SJCRH30 (cell line): ENCODE results near the gene MAB21L3. TPM values are rescaled to one million over a fixed set of nuclear protein-coding genes. Genes with fewer than 3 reads are reported as not detected.
"Not testable (repeated sequence)": the region's sequence is repeated elsewhere in the genome, so short reads cannot be mapped to it uniquely, and the experiment has no call there.

Experiments used
- DNase-seq, 2 experiments: peaks; one replicate each; pipeline ENCODE4 v3.0.0-alpha.2; 2015 to 2020
- H3K27ac ChIP-seq: fragments of 250-450 bp; sonication (Bioruptor Pico); 2 replicates; pipeline ENCODE4 v1.5.1; 2020; ENCODE audit warnings: mild to moderate bottlenecking, moderate library complexity
- H3K27me3 ChIP-seq: fragments of 250-450 bp; sonication (Bioruptor Pico); 2 replicates; pipeline ENCODE4 v1.5.1; 2020; ENCODE audit warnings: mild to moderate bottlenecking, moderate library complexity
- H3K36me3 ChIP-seq: fragments of 250-450 bp; sonication (Bioruptor Pico); 2 replicates; pipeline ENCODE4 v1.5.1; 2020; ENCODE audit warnings: mild to moderate bottlenecking, moderate library complexity
- H3K4me1 ChIP-seq: fragments of 250-450 bp; sonication (Bioruptor Pico); 2 replicates; pipeline ENCODE4 v1.5.1; 2020; ENCODE audit warnings: mild to moderate bottlenecking, moderate library complexity
- H3K4me3 ChIP-seq: fragments of 250-450 bp; sonication (Bioruptor Pico); 2 replicates; pipeline ENCODE4 v1.5.1; 2020; ENCODE audit warnings: mild to moderate bottlenecking, moderate library complexity
- H3K9me3 ChIP-seq: fragments of 250-450 bp; sonication (Bioruptor Pico); replicated peaks from 2 replicates; pipeline ENCODE4 v1.5.1; 2020; ENCODE audit warnings: mild to moderate bottlenecking, moderate library complexity
- total RNA-seq: library from RNA; depleted of rRNA; stranded (reverse); fragments of >200 nt; shearing (Covaris generic); gene quantifications from 2 replicates; pipeline ENCODE4 v1.2.3, GENCODE V29; 2014

MAB21L3 gene
- total RNA-seq, 1 experiment from 2014 or later = 0.95 TPM

DNA sequence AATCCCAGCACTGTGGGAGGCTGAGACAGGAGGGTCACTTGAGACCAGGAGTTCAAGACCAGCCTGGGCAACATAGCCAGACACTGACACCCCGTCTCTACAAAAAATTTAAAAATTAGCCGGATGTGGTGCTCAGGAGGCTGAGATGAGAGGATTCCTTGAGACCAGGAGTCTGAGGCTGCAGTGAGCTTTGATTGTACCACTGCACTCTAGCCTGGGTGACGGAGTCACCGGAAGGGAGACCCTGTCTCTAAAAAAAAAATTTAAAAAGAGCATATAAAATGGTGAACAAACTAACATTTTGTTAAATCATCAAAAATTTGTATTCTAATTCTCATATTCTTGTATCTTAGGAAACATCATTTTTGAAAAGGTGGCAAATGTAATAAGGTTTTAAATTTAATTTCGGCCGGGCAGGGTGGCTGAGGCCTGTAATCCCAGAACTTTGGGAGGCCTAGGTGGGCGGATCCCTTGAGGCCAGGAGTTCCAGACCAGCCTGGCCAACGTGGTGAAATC lies 27.1 kb downstream of the MAB21L3 start:
- no peak overlapping the region for H3K27ac ChIP-seq
- no peak for DNase-seq

DNA sequence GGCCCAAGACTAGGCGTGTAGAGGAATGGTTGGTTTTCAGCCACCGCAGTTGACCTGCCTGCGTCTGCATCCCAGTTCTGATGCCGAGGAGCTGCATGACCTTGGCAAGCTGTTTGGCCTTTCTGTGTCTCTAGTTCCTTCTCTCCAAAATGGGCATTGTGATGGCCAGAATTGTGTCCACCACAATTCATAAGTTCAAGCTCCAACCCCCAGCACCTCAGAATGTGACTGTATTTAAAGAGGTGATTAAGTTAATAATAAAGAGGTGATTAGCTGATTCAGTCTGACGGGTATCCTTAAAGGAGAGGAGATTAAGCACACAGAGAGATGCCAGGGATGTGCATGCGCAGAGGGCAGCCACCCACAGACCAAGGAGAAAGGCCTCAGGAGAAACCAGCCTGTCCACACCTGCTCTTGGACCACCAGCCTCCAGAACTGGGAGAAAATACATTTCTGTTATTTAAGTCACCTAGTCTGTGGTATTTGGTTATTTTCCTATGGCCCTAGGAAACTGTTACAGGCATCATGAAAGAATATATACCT lies 28.5 kb downstream of the MAB21L3 start:
- Histone ChIP-seq H3K4me1 (no peaks in the 10 kb centered on the region), H3K27me3 (no peaks in the 10 kb centered on the region), H3K27ac (no peak overlapping the region), H3K36me3 (no peaks in the 10 kb centered on the region), H3K9me3 (peaks cover 7% of the 10 kb centered on the region; the same call in 1 of the 2 replicates), H3K4me3 (no peak overlapping the region)
- DNase-seq = no peak

More for the DNA sequence above, 27.1 kb downstream of the MAB21L3 start:
- Histone ChIP-seq H3K4me3 (no peak overlapping the region), H3K27me3 (no peaks in the 10 kb centered on the region), H3K9me3 (no peaks in the 10 kb centered on the region), H3K4me1 (no peaks in the 10 kb centered on the region), H3K36me3 (no peaks in the 10 kb centered on the region)

DNA sequence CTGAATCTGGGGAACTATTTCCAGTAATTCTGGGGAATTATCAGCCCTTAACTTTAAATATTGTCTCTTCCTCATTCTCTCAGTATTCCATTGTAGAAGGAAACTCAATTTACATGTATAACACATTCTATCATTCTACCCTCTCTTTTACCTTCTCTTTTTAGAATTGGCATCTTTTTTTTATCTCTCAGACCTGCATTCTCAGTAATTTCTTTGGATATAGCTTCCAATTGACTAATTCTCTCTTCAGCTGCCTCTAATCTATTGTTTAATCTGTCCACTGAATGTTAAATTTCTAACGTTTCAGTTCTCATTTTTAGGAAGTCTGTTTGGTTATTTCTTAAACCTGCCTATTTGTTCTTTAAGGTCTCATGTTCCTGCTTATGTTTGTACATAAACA lies 33.0 kb downstream of the MAB21L3 start:
- H3K36me3 ChIP-seq = no peaks in the 10 kb centered on the region
- H3K4me1 ChIP-seq = no peaks in the 10 kb centered on the region
- no peak overlapping the region for H3K27ac ChIP-seq
- no peak for DNase-seq
- peaks cover 9% of the 10 kb centered on the region; the same call in 1 of the 2 replicates for H3K9me3 ChIP-seq
- no peaks in the 10 kb centered on the region for H3K27me3 ChIP-seq
- no peak overlapping the region for H3K4me3 ChIP-seq

DNA sequence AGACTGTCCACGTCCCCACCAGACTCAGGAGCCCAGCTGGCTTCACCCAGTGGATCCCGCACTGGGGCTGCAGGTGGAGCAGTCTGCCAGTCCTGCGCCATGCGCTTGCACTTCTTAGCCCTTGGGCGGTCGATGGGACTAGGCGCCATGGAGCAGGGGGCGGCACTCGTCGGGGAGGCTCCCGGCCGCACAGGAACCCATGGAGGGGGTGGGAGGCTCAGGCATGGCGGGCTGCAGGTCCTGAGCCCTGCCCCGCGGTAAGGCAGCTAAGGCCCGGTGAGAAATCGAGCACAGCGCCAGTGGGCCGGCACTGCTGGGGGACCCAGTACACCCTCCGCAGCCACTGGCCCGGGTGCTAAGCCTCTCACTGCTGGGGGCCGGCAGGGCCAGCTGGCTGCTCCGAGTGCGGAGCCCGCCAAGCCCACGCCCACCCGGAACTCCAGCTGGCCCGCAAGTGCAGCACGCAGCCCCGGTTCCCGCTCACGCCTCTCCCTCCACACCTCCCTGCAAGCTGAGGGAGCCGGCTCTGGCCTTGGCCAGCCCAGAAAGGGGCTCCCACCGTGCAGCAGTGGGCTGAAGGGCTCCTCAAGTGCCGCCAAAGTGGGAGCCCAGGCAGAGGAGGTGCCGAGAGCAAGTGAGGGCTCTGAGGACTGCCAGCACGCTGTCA lies 35.4 kb downstream of the MAB21L3 start:
- not testable (repeated sequence) for H3K9me3 ChIP-seq, H3K4me3 ChIP-seq, H3K36me3 ChIP-seq, H3K4me1 ChIP-seq, H3K27ac ChIP-seq, H3K27me3 ChIP-seq, DNase-seq

GRCh38 chr1:116147114-116147510 lies 35.9 kb downstream of the MAB21L3 start:
- Histone ChIP-seq H3K9me3 (peaks cover 9% of the 10 kb centered on the region; the same call in 1 of the 2 replicates), H3K4me1 (peaks cover 3% of the 10 kb centered on the region; the same call in 1 of the 2 replicates), H3K4me3 (no peak overlapping the region), H3K27me3 (no peaks in the 10 kb centered on the region), H3K27ac (no peak overlapping the region), H3K36me3 (no peaks in the 10 kb centered on the region)
- no peak for DNase-seq

DNA sequence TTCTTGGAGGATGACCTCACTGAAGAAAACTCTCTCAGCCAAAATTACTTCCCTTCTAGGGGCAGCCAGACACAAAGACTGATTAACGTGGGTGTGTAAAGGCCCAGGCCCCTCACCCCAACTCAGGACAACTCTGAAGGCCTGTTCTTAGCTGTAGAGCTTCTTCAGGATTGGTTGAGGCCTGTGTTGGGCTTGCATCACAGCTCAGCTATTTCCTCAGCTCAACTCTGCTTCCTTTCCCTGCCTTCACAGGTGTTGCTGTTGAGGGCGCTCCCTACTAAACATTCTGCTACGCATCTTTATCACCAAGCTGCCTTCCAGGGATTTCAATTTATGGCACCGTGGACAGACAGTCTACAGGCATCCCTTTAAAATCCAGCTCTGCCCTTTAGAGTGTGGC lies 36.8 kb downstream of the MAB21L3 start:
- Histone ChIP-seq H3K36me3 (no peaks in the 10 kb centered on the region), H3K4me1 (peaks cover 3% of the 10 kb centered on the region; the same call in 1 of the 2 replicates), H3K9me3 (peaks cover 9% of the 10 kb centered on the region; the same call in 1 of the 2 replicates), H3K27ac (no peak overlapping the region), H3K4me3 (no peak overlapping the region), H3K27me3 (no peaks in the 10 kb centered on the region; the same call in 1 of the 2 replicates)
- no peak for DNase-seq

DNA sequence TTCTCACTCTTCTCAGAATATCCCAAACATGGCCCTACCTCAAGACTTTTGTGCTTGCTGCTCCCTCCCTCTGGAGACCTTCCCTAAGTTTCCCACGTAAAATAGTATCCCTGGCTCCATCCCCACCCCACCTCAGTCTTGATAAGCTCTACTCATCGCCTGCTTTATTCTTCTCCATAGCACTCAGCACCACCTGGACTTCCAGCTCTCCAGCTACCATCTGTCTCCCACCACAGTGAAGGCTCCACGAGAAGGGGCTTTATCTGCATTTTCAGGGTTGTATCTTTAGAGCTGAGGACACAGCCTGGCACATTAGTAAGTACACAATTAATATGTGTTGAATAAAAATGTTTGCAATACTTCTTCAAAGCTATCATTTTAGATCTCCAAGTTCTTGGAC lies 37.8 kb downstream of the MAB21L3 start:
- Histone ChIP-seq H3K4me1 (peaks cover 3% of the 10 kb centered on the region; the same call in 1 of the 2 replicates), H3K27ac (no peak overlapping the region), H3K9me3 (peaks cover 9% of the 10 kb centered on the region; the same call in 1 of the 2 replicates), H3K36me3 (no peaks in the 10 kb centered on the region), H3K27me3 (no peaks in the 10 kb centered on the region; the same call in 1 of the 2 replicates), H3K4me3 (no peak overlapping the region)
- no peak for DNase-seq

- no peak overlapping the region for H3K27ac ChIP-seq
- no peaks in the 10 kb centered on the region for H3K36me3 ChIP-seq
- peaks cover 3% of the 10 kb centered on the region; the same call in 1 of the 2 replicates for H3K4me1 ChIP-seq
- DNase-seq = no peak
- H3K9me3 ChIP-seq = no peaks in the 10 kb centered on the region
- no peak overlapping the region for H3K4me3 ChIP-seq
- H3K27me3 ChIP-seq = no peaks in the 10 kb centered on the region; the same call in 1 of the 2 replicates
Measured at GRCh38 chr1:116150368-116150767, 39.2 kb downstream of the MAB21L3 start.

- no peaks in the 10 kb centered on the region for H3K36me3 ChIP-seq
- no peaks in the 10 kb centered on the region; the same call in 1 of the 2 replicates for H3K27me3 ChIP-seq
- no peak overlapping the region for H3K27ac ChIP-seq
- peak; percentile 71 to 81 for DNase-seq
- H3K4me1 ChIP-seq = peaks cover 3% of the 10 kb centered on the region; the same call in 1 of the 2 replicates
- no peaks in the 10 kb centered on the region for H3K9me3 ChIP-seq
- H3K4me3 ChIP-seq = peak overlapping the region; percentile 54
Measured at GRCh38 chr1:116151739-116152576, 40.8 kb downstream of the MAB21L3 start.

DNA sequence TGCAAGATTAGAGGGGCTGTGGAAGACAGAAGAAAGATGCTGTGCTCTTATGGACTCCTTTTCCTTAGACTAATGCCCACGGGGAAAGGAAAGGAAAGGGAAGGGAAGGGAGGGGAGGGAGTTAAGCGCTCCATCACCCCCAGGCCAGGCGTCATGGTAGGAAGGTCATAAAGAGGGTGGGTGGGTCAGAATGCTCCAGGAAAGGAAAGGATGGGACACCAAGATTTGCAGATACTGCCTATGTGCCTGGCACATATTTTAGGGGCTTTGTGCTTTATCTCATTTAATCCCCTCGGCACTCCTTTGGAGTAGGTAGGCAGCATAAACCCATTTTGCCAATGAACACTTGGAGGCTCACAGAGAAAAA lies 41.4 kb downstream of the MAB21L3 start:
- no peak overlapping the region for H3K27ac ChIP-seq
- H3K27me3 ChIP-seq = no peaks in the 10 kb centered on the region; the same call in 1 of the 2 replicates
- no peak for DNase-seq
- H3K4me3 ChIP-seq = peak overlapping the region; percentile 54
- H3K9me3 ChIP-seq = no peaks in the 10 kb centered on the region
- peaks cover 3% of the 10 kb centered on the region; the same call in 1 of the 2 replicates for H3K4me1 ChIP-seq
- no peaks in the 10 kb centered on the region for H3K36me3 ChIP-seq

GRCh38 chr1:116152950-116153691 lies 41.9 kb downstream of the MAB21L3 start:
- Histone ChIP-seq H3K4me1 (peaks cover 3% of the 10 kb centered on the region; the same call in 1 of the 2 replicates), H3K9me3 (no peaks in the 10 kb centered on the region), H3K27me3 (no peaks in the 10 kb centered on the region; the same call in 1 of the 2 replicates), H3K36me3 (no peaks in the 10 kb centered on the region), H3K27ac (no peak overlapping the region), H3K4me3 (no peak overlapping the region)
- DNase-seq = no peak

DNA sequence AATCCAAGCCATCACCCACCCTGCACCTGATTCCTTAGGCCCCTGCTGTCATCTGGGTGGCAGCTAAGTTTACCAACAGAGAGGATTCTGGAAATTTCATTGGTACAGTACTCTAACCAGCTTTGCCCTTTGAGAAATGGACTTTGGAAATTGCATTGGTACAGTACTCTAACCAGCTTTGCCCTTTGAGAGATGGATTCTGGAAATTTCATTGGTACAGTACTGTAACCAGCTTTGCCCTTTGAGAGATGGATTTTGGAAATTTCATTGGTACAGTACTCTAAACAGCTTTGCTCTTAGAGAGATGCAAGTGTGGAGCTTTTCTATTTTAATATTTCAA lies 42.5 kb downstream of the MAB21L3 start:
- DNase-seq = no peak

GRCh38 chr1:116154536-116154935 lies 43.3 kb downstream of the MAB21L3 start:
- no peak overlapping the region for H3K4me3 ChIP-seq
- no peak for DNase-seq
- peaks cover 3% of the 10 kb centered on the region; the same call in 1 of the 2 replicates for H3K4me1 ChIP-seq
- no peaks in the 10 kb centered on the region for H3K36me3 ChIP-seq
- no peaks in the 10 kb centered on the region for H3K9me3 ChIP-seq
- no peaks in the 10 kb centered on the region; the same call in 1 of the 2 replicates for H3K27me3 ChIP-seq
- no peak overlapping the region for H3K27ac ChIP-seq

More for the DNA sequence above, 42.5 kb downstream of the MAB21L3 start:
- H3K4me3 ChIP-seq = no peak overlapping the region
- no peak overlapping the region for H3K27ac ChIP-seq
- no peaks in the 10 kb centered on the region for H3K9me3 ChIP-seq
- H3K36me3 ChIP-seq = no peaks in the 10 kb centered on the region
- H3K4me1 ChIP-seq = peaks cover 3% of the 10 kb centered on the region; the same call in 1 of the 2 replicates
- H3K27me3 ChIP-seq = no peaks in the 10 kb centered on the region; the same call in 1 of the 2 replicates

DNA sequence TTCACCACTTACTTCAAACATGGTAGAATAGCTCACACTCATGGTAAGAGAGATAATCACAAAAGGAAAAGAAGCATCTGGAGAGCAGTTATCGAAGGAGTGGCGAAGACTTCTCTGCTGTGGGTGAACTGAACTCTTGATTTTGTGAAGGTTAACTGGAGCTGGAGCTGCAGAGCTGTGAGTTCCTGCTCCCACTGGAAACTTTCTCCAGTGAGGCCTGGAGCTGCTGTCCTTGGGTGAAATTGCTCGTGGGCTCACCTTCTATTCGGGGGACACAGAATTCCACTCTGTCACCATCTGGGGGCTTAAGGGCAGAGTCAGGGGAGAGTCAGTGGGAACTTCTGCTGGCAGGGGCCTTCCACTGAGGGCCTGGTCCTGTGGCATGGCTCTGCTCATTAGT lies 45.9 kb downstream of the MAB21L3 start:
- DNase-seq = no peak
- Histone ChIP-seq H3K36me3 (no peaks in the 10 kb centered on the region), H3K27me3 (no peaks in the 10 kb centered on the region; the same call in 1 of the 2 replicates), H3K4me1 (no peaks in the 10 kb centered on the region), H3K4me3 (no peak overlapping the region), H3K9me3 (no peaks in the 10 kb centered on the region), H3K27ac (no peak overlapping the region)
